Stimulated activated CD4-positive, alpha-beta T cell treated with anti-CD3 and anti-CD28 coated beads, Interleukin-1b, Interleukin-23, amount 100 ng/mL, for 1 hour (primary cell): Measurements from ENCODE around the gene CRYBA4.
A peak's percentile ranks its signal among the peaks of the same experiment; 100 is the strongest.

ENCODE experiments used
- DNase-seq, 2 donors: peaks; one replicate each; pipeline ENCODE4 v3.0.0-alpha.2; 2020; ENCODE audit warnings: low read depth in 2 of 2

CRYBA4 gene

GRCh38 chr22:26621663-26622062, at the start of gene CRYBA4:
TSS of gene CRYBA4 (plus strand) at chr22:26621963. CDS start at chr22:26622597, 634 bp downstream.
- no peak for DNase-seq

GRCh38 chr22:26573026-26573662, 48.6 kb upstream of the CRYBA4 start:
- no peak for DNase-seq

- no peak for DNase-seq
Measured at GRCh38 chr22:26574001-26574723, 47.6 kb upstream of the CRYBA4 start.

GRCh38 chr22:26576026-26576680, 45.6 kb upstream of the CRYBA4 start:
- DNase-seq, result no peak

- no peak for DNase-seq
Measured at GRCh38 chr22:26577081-26577480, 44.7 kb upstream of the CRYBA4 start.

- DNase-seq, result no peak
Measured at GRCh38 chr22:26579331-26579886, 42.4 kb upstream of the CRYBA4 start.

- no peak for DNase-seq
Measured at GRCh38 chr22:26580240-26580962, 41.4 kb upstream of the CRYBA4 start.

- DNase-seq, result no peak
Measured at GRCh38 chr22:26581026-26581425, 40.7 kb upstream of the CRYBA4 start.

GRCh38 chr22:26581633-26582168, 40.1 kb upstream of the CRYBA4 start:
- DNase-seq, result no peak

- DNase-seq, result no peak
Measured at GRCh38 chr22:26584010-26584409, 37.8 kb upstream of the CRYBA4 start.

GRCh38 chr22:26585104-26585790, 36.5 kb upstream of the CRYBA4 start:
- DNase-seq, result no peak

- DNase-seq, result no peak
Measured at GRCh38 chr22:26586556-26587325, 35.0 kb upstream of the CRYBA4 start.

- no peak for DNase-seq
Measured at GRCh38 chr22:26587991-26588613, 33.7 kb upstream of the CRYBA4 start.

- DNase-seq, result no peak
Measured at GRCh38 chr22:26588729-26589366, 32.9 kb upstream of the CRYBA4 start.

- no peak for DNase-seq
Measured at GRCh38 chr22:26589367-26589844, 32.4 kb upstream of the CRYBA4 start.

GRCh38 chr22:26589845-26590736, 31.7 kb upstream of the CRYBA4 start, which contains the start of gene TPST2:
TSS of gene TPST2 (minus strand) at chr22:26590132. CDS start at chr22:26541630, 48,502 bp downstream.
- DNase-seq, result peak; percentile 57 to 61

- no peak for DNase-seq
Measured at GRCh38 chr22:26592421-26592891, 29.3 kb upstream of the CRYBA4 start.

- no peak for DNase-seq
Measured at GRCh38 chr22:26593763-26594162, 28.0 kb upstream of the CRYBA4 start.
